ENCODE data around the gene ABHD2.

DNA sequence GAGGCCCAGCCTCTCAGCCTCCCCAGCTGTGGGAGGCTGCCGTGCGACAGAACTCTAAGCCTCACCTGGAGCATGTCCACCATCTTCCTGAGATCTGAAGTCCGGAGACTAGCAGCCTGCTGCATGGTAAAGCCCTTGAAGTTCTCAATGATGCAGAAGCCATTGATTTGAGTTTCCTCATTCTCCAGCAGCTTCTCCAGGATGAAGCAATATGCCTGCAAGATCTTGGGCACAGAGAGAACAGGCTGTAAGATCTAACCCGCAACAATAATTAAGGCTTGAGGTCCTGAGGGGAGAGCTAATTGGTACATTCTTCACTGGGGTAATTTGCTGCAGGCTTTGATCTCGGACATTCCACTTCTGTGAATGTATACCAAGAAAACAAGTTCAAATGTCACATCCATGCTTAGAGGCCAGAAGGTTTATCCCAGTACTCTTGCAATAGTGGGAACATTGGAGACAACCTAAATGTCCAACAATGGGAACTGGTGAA is 123.5 kb downstream of the ABHD2 start:
- TF ChIP-seq, protein P1, sequence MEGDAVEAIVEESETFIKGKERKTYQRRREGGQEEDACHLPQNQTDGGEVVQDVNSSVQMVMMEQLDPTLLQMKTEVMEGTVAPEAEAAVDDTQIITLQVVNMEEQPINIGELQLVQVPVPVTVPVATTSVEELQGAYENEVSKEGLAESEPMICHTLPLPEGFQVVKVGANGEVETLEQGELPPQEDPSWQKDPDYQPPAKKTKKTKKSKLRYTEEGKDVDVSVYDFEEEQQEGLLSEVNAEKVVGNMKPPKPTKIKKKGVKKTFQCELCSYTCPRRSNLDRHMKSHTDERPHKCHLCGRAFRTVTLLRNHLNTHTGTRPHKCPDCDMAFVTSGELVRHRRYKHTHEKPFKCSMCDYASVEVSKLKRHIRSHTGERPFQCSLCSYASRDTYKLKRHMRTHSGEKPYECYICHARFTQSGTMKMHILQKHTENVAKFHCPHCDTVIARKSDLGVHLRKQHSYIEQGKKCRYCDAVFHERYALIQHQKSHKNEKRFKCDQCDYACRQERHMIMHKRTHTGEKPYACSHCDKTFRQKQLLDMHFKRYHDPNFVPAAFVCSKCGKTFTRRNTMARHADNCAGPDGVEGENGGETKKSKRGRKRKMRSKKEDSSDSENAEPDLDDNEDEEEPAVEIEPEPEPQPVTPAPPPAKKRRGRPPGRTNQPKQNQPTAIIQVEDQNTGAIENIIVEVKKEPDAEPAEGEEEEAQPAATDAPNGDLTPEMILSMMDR (IDR thresholded peaks at IDR 0.05) = no peak
- TF ChIP-seq EP300 (IDR thresholded peaks at IDR 0.05) (no peak), POLR2A (IDR thresholded peaks at IDR 0.05) (no peak)

All from tibial nerve (tissue), 4 donors.